ENCODE results near the gene ERP44.
"Not testable (repeated sequence)": the region's sequence is repeated elsewhere in the genome, so short reads cannot be mapped to it uniquely, and the experiment has no call there.

Gene ERP44

GRCh38 chr9:100083448-100084127, 15.2 kb downstream of the ERP44 start:
- H3K9ac ChIP-seq (ENCODE audit: low read depth, low read length): no peak overlapping the region
- H3K4me1 ChIP-seq (ENCODE audit: insufficient read depth, low read length): peaks cover 9% of the 10 kb centered on the region
- H3K9me3 ChIP-seq (ENCODE audit: insufficient read depth, low read depth, low read length): no peaks in the 10 kb centered on the region
- H3K27ac ChIP-seq (ENCODE audit: low read length): no peak overlapping the region
- H3K4me3 ChIP-seq (ENCODE audit: low read length): no peak overlapping the region
- H3K36me3 ChIP-seq (ENCODE audit: insufficient read depth, low read depth, low read length): no peaks in the 10 kb centered on the region
- no peaks in the 10 kb centered on the region for H3K27me3 ChIP-seq (ENCODE audit: insufficient read depth, low read length)

- Histone ChIP-seq H3K4me3 (ENCODE audit: low read length) (no peak overlapping the region), H3K4me1 (ENCODE audit: insufficient read depth, low read length) (peaks cover 9% of the 10 kb centered on the region; the same call in 1 of the 2 replicates), H3K9ac (ENCODE audit: low read depth, low read length) (no peak overlapping the region), H3K27ac (ENCODE audit: low read length) (no peak overlapping the region), H3K27me3 (ENCODE audit: insufficient read depth, low read length) (no peaks in the 10 kb centered on the region), H3K9me3 (ENCODE audit: insufficient read depth, low read depth, low read length) (no peaks in the 10 kb centered on the region), H3K36me3 (ENCODE audit: insufficient read depth, low read depth, low read length) (no peaks in the 10 kb centered on the region)
Observed at GRCh38 chr9:100082782-100083181, 16.0 kb downstream of the ERP44 start.

- H3K4me1 ChIP-seq (ENCODE audit: insufficient read depth, low read length); H3K4me3 ChIP-seq (ENCODE audit: low read length); H3K36me3 ChIP-seq (ENCODE audit: insufficient read depth, low read depth, low read length); H3K9me3 ChIP-seq (ENCODE audit: insufficient read depth, low read depth, low read length); H3K27me3 ChIP-seq (ENCODE audit: insufficient read depth, low read length); H3K9ac ChIP-seq (ENCODE audit: low read depth, low read length); H3K27ac ChIP-seq (ENCODE audit: low read length): not testable (repeated sequence)
Observed at GRCh38 chr9:100076256-100076655, 22.5 kb downstream of the ERP44 start.

- H3K27ac ChIP-seq (ENCODE audit: low read length): no peak overlapping the region
- H3K4me3 ChIP-seq (ENCODE audit: low read length): no peak overlapping the region
- no peaks in the 10 kb centered on the region for H3K27me3 ChIP-seq (ENCODE audit: insufficient read depth, low read length)
- no peaks in the 10 kb centered on the region for H3K4me1 ChIP-seq (ENCODE audit: insufficient read depth, low read length)
- no peaks in the 10 kb centered on the region for H3K36me3 ChIP-seq (ENCODE audit: insufficient read depth, low read depth, low read length)
- H3K9me3 ChIP-seq (ENCODE audit: insufficient read depth, low read depth, low read length): no peaks in the 10 kb centered on the region
- H3K9ac ChIP-seq (ENCODE audit: low read depth, low read length): no peak overlapping the region
Observed at GRCh38 chr9:100074989-100075388, 23.8 kb downstream of the ERP44 start.

- Histone ChIP-seq H3K27me3 (ENCODE audit: insufficient read depth, low read length) (no peaks in the 10 kb centered on the region), H3K4me1 (ENCODE audit: insufficient read depth, low read length) (no peaks in the 10 kb centered on the region), H3K9me3 (ENCODE audit: insufficient read depth, low read depth, low read length) (no peaks in the 10 kb centered on the region), H3K4me3 (ENCODE audit: low read length) (no peak overlapping the region), H3K9ac (ENCODE audit: low read depth, low read length) (no peak overlapping the region), H3K27ac (ENCODE audit: low read length) (no peak overlapping the region), H3K36me3 (ENCODE audit: insufficient read depth, low read depth, low read length) (no peaks in the 10 kb centered on the region)
Observed at GRCh38 chr9:100074093-100074492, 24.7 kb downstream of the ERP44 start.

- Histone ChIP-seq H3K9me3 (ENCODE audit: insufficient read depth, low read depth, low read length) (no peaks in the 10 kb centered on the region), H3K36me3 (ENCODE audit: insufficient read depth, low read depth, low read length) (no peaks in the 10 kb centered on the region), H3K4me3 (ENCODE audit: low read length) (no peak overlapping the region), H3K4me1 (ENCODE audit: insufficient read depth, low read length) (no peaks in the 10 kb centered on the region), H3K27me3 (ENCODE audit: insufficient read depth, low read length) (no peaks in the 10 kb centered on the region), H3K9ac (ENCODE audit: low read depth, low read length) (no peak overlapping the region), H3K27ac (ENCODE audit: low read length) (no peak overlapping the region)
Observed at GRCh38 chr9:100072805-100073204, 26.0 kb downstream of the ERP44 start.

GRCh38 chr9:100071271-100071670, 27.5 kb downstream of the ERP44 start:
- H3K4me1 ChIP-seq (ENCODE audit: insufficient read depth, low read length): no peaks in the 10 kb centered on the region
- H3K9me3 ChIP-seq (ENCODE audit: insufficient read depth, low read depth, low read length): no peaks in the 10 kb centered on the region
- no peak overlapping the region for H3K9ac ChIP-seq (ENCODE audit: low read depth, low read length)
- no peak overlapping the region for H3K4me3 ChIP-seq (ENCODE audit: low read length)
- no peaks in the 10 kb centered on the region for H3K36me3 ChIP-seq (ENCODE audit: insufficient read depth, low read depth, low read length)
- H3K27ac ChIP-seq (ENCODE audit: low read length): no peak overlapping the region
- no peaks in the 10 kb centered on the region for H3K27me3 ChIP-seq (ENCODE audit: insufficient read depth, low read length)

GRCh38 chr9:100070104-100071041, 28.4 kb downstream of the ERP44 start:
- Histone ChIP-seq H3K4me3 (ENCODE audit: low read length) (no peak overlapping the region), H3K9ac (ENCODE audit: low read depth, low read length) (no peak overlapping the region), H3K4me1 (ENCODE audit: insufficient read depth, low read length) (no peaks in the 10 kb centered on the region), H3K27ac (ENCODE audit: low read length) (no peak overlapping the region), H3K9me3 (ENCODE audit: insufficient read depth, low read depth, low read length) (no peaks in the 10 kb centered on the region), H3K27me3 (ENCODE audit: insufficient read depth, low read length) (no peaks in the 10 kb centered on the region), H3K36me3 (ENCODE audit: insufficient read depth, low read depth, low read length) (no peaks in the 10 kb centered on the region)

GRCh38 chr9:100069068-100069467, 29.7 kb downstream of the ERP44 start:
- H3K9ac ChIP-seq (ENCODE audit: low read depth, low read length); H3K4me3 ChIP-seq (ENCODE audit: low read length); H3K4me1 ChIP-seq (ENCODE audit: insufficient read depth, low read length); H3K27ac ChIP-seq (ENCODE audit: low read length); H3K36me3 ChIP-seq (ENCODE audit: insufficient read depth, low read depth, low read length); H3K27me3 ChIP-seq (ENCODE audit: insufficient read depth, low read length); H3K9me3 ChIP-seq (ENCODE audit: insufficient read depth, low read depth, low read length): not testable (repeated sequence)

GRCh38 chr9:100067990-100068389, 30.8 kb downstream of the ERP44 start:
- H3K9ac ChIP-seq (ENCODE audit: low read depth, low read length); H3K4me3 ChIP-seq (ENCODE audit: low read length); H3K27ac ChIP-seq (ENCODE audit: low read length); H3K27me3 ChIP-seq (ENCODE audit: insufficient read depth, low read length); H3K9me3 ChIP-seq (ENCODE audit: insufficient read depth, low read depth, low read length); H3K36me3 ChIP-seq (ENCODE audit: insufficient read depth, low read depth, low read length): not testable (repeated sequence)
- H3K4me1 ChIP-seq (ENCODE audit: insufficient read depth, low read length): peaks cover 11% of the 10 kb centered on the region; the same call in 1 of the 2 replicates

- Histone ChIP-seq H3K27me3 (ENCODE audit: insufficient read depth, low read length) (no peaks in the 10 kb centered on the region), H3K36me3 (ENCODE audit: insufficient read depth, low read depth, low read length) (no peaks in the 10 kb centered on the region), H3K4me3 (ENCODE audit: low read length) (no peak overlapping the region), H3K4me1 (ENCODE audit: insufficient read depth, low read length) (peaks cover 11% of the 10 kb centered on the region; the same call in 1 of the 2 replicates), H3K27ac (ENCODE audit: low read length) (no peak overlapping the region), H3K9me3 (ENCODE audit: insufficient read depth, low read depth, low read length) (no peaks in the 10 kb centered on the region), H3K9ac (ENCODE audit: low read depth, low read length) (no peak overlapping the region)
Observed at GRCh38 chr9:100066539-100066938, 32.3 kb downstream of the ERP44 start.

Measured in iPS-20b (cell line).